ENCODE measurements around the gene PPP1R12C.
A peak's percentile ranks its signal among the peaks of the same experiment; 100 is the strongest.
"Not testable (repeated sequence)": the region's sequence is repeated elsewhere in the genome, so short reads cannot be mapped to it uniquely, and the experiment has no call there.

The PPP1R12C gene

DNA sequence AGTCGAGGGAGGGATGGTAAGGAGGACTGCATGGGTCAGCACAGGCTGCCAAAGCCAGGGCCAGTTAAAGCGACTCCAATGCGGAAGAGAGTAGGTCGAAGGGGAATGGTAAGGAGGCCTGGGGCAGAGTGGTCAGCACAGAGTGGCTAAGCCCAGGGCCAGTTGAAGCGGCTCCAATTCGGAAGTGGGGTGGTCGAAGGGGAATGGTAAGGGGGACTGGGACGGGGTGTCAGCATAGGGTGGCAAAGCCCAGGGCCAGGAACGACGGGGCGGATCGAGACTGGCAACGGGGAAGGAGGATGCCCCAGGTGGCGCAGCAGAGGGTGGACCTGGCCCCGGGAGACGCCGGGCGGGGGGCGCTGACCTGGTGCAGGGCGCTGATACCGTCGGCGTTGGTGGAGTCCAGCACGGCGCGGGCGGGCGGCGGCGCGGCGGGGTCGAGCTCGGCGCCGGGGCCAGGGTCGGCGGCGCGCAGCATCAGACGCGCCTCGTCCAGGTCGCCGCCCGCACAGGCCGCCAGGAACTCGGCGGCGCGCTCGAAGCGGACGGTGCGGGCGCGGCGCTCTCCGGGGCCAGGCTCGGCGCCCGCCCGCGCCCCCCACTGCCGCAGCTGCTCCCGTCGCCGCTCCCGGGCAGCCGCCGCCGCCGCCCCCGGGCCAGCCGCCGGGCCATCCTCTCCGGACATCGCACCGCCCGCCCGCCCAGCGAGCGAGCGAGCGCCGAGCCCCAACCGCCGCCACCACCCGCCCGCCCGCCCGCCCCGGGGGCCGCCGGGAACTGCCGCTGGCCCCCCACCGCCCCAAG lies at the start of gene PPP1R12C:
PPP1R12C (minus strand) TSS at position 779 of the 804 bp plus-strand sequence; CDS start at position 685, 94 bp downstream.
- no peak for DNase-seq (ENCODE audit: low spot score)

DNA sequence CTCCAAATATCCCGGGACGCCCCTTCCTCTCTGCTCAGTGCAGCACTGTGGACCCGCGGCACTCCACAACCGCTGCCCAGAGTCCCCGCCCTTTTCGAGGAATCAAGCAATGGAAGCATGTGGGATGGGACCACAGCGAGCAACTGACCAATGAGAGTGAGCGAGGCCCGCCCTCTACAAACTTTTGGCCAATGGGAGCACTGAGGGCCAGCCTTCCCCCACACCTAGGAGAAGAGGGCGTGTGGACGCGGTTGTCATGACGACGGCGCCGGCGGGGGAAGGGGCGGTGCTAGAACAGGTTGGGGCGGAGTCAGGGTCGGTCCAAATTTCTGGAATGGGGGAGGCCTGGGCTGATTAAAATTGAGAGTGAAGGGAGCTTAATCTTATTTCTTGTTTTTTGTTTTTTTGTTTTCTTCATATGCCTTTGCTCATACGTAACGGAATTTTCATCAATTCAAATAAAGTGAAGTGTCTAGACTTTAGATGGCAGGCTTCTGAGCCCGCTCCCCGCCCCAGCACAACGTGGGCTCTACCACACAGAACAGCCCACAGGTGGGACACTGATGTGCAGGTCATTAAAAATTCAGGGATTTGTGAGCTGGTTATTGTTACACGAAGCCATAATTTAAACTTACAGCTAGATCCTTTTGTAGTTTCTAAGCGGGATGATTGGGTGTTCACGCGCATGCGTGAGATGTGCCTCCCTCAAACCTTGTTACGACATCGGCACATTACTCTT lies 49.3 kb upstream of the PPP1R12C start, which contains the start of gene DNAAF3:
DNAAF3 (minus strand) TSS at position 84 of the 739 bp plus-strand sequence. CDS start 200 bp downstream, outside the sequence.
- DNase-seq (ENCODE audit: low spot score): peak; percentile 98

DNA sequence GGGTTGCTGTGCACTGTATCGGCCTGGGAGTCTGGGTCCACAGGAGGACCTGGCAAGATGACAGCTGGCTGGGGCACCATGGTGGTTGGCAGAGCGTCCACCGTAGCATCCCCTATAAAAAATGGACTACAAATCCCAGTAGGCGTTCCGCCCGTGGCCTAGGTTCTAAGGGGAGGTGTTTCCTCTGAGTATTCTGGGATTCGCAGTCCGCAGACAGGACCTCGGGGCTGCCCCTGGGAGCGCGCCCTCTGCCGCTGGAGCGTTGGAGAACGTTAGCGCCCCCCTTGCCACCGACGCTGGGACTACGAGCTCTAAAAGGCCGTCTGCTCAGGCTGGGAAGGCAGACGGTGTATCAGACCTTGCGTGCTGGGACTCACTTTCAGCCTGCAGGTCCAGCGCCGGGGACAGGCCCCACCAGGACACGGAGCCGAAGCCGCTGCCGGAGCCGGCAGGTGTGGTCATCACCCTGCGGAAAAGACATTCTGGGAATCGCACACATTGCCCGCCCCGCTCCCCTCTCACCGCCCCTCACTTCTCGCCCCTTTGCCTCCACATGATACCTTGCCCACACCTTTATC lies 48.6 kb upstream of the PPP1R12C start:
- DNase-seq (ENCODE audit: low spot score): peak; percentile 83

DNA sequence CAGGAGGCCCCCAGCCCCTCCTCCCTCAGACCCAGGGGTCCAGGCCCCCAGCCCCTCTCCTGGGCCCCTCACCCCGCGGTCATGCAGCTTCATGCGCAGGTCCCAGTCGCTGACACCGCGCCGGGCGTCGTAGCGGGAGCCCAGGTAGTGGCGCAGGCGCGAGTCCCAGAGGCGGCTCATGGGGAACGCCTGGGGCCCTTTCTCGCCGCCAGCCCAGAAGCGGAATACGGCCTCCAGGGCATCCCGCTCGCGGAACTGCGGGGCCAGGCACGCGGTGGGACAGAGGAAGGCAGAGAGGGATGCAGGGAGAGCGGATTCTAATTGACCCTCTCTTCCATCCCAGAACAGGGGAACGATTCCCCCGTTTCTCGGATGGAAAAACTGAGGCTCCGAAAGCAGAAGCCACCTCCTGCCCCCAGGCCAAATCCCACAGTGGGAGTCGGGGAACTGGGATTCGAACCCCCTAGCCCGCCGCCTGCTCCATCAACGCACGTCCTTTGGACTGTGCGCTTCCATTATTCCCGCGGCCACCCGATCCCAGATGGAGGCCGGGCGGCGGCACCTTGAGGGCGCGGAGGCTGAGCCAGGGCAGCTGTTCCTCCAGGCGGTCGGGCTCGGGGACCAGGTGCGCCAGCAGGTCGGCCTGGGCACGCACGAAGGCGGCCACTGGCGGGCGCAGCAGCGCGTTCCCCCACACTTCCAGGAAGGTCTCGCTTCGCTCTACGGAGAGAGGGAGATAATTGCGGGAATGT lies 44.3 kb upstream of the PPP1R12C start:
- DNase-seq (ENCODE audit: low spot score): no peak

DNA sequence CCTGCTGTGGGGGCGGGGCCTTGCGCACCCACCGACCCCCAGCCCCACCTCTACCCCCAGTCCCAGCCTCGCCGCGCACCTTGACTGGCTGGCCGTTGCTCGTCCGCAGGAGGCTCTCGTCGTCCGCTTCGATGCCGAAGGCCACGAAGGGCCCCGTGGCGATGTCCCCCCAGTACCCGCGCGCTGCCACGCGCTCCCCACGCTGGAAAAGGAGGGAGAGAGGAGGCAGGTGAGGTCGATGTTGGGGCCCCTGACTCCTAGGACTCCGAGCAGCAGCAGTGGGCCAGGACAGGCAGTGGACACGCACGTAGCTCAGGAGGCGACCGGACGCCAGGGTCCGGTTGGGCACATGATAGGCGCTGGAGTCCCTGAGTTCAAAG lies 43.5 kb upstream of the PPP1R12C start:
- DNase-seq (ENCODE audit: low spot score): no peak

DNA sequence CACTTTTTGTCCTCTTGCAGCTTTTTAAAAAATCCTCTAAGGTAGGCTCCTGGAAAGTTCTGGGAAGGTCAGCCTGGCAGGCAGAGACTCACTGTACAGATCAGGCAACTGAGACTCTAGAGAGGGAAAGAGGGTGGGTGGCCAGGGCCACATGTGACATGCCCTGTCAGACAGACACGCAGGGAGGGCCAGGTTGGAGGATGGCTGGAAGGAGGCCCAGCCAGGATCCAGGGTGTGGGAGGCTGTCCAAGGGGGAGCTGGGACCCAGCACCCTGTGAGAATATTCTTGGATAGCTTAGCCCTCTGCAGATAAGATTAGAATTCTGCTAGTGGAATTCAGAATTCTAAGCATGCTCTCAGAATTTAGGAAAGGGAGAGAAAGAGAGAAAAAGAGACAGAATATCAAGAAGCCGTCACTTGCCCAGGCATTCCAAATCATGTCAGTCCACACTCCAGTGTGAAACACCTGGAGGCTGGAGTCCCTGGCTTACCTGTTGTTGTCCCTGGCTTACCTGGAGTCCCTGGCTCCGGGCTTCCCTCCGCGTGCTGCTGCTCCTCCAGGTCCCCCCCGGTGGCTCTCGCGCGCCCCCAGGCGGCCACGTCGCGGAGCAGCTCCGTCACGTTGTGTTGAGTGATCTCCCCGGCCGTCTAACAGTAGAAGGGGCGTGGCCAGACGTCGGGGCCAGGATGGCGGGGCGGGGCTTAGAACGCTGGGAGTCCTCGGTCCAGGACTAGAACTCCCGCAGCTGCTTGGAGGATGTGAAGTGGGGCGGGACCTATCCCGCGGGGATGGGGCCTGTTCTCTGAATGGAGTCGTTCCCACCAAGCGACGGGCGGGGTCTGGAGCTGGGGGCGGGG lies 42.9 kb upstream of the PPP1R12C start:
- DNase-seq (ENCODE audit: low spot score): peak; percentile 94

DNA sequence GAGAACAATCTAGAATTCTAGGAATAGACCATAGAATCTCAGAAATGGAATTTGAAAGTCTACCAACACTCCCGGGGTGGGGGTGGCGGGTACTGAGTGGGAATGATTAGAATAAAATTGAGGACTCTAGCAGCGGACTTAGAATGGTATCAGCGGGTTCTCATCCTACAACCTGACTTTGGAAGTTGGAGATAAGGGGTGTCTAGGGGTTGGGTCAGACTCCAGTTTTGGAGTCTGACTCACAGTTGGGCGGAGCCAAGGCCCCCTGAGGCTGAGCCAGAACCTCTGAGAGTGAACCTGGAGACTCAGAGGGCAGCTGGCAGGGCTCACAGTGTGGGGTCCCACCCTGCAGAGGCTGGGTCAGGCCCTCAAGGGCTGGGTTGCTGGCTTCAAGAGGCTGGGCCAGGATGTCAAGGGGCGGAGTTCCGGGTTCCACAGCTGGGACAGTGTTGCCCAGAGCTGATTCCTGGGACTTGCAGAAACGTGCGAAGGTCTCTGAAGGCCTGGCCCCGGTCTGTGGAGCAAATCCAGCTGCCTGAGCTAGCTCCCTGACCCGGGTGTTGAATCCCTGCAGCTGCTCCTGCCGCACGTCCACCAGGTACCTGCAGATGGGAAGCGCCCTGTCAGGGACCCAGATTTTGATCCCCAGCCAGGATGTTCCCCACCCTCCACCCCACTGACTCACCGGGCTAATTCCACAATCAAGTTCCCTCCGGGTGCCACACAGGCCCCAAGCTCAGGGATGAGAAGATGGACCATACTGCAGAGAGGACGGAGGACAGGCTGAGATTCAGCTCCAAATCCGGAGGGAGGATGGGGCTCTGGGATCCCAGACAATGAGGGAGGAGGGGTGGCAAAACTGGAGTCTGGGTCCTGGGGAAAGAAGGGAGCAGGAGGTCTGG lies 41.7 kb upstream of the PPP1R12C start:
- no peak for DNase-seq (ENCODE audit: low spot score)

DNA sequence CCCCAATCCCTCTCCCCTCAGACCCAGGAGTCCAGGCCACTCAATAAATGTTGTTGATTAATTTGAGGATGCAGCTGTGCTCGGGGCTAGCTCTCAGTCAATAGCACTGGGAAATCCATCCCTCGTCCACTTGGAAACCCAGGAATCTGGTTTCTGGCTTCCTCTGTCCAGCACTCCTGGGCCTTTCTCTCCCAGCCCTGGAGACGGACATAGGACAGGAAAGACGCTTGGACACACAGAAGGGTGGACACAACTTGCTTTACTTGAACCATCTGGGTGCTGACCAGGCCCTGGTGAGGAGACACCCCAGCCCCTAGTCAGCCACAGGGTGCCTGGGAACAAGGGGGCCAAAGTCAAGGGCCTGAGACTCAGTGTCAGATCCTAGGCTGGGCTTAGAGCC lies 41.0 kb upstream of the PPP1R12C start:
- DNase-seq (ENCODE audit: low spot score): no peak

DNA sequence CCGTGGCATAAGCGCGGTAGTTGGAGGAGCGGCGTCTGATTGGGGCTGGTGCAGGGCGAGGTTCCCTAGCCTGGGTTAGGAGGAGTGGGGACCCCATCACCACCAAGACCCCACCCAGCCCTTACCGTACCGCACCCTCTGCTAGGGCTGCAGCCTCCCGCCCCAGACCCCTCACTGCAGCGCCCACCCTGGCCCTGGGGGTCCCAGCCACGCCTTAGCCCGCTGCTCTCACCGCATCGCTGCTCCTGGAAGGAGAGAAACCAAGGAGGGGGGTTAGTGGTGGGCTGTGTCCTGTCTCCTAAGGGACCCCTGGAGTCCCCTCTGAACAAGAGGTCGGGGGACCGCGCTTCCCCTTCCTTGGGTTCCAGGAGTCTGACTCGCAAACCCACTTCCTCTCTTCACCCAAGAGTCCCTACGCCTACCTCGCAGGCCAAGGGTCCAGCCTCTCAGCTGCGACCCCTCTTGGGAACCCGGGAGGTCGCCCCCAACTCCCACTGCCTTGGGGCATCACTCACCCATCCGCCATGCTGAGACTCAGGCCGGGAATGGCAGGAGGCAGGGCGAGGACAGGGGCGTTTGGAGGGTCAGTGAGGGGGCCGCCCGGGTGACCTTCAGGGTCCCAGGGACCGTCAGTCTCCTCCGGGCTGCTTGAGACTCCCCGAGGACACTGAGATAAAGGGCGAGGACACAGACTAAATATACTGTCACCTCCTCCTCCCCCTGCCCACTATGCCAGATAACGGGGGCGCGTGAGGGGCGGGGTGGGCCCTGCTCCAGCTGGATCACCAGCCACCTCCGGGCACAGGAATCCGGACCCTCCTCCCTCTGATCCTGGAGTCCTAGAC lies 39.8 kb upstream of the PPP1R12C start, which contains the start of gene TNNI3:
TNNI3 (minus strand) TSS at position 669 of the 845 bp plus-strand sequence; CDS start at position 526, 143 bp downstream.
- DNase-seq (ENCODE audit: low spot score): no peak

DNA sequence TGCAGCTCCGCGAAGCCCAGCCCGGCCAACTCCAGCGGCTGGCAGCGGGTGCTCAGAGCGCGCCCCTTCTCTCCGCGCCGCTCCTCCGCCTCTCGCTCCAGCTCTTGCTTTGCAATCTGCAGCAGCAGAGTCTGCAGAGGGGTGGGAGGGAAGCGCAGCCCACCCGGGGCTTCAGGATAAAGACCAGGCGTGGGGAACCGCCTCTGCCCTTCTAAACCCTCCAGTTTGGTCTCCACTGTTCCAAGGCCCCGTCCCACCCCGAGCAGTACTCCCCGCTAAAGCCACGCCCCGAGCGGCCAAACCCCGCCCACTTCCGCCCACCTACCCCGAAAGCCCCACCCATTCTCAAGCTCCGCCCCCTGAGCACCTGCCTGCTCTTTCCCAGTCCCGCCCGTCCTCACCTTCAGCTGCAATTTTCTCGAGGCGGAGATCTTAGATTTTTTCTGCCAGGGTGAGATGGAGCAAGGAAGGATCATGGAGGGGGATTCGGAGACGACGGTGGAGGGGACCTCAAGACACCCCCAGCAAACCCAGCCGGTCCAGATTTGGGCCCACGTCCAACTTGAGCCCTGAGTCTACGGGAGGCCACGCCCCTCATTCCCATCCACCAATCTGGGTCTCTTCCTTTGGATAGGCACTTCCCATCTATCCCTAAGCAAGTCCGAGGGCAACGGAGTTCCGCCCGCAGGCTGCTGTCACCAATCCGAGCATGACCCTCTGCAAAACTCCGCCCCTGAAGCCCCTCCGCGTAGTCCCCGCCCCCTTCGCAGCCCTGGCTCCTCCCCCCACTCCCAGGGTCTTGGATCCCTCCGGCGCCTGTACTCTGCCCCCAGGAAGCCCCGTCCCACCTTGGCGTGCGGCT lies 39.0 kb upstream of the PPP1R12C start:
- peak; percentile 91 for DNase-seq (ENCODE audit: low spot score)

DNA sequence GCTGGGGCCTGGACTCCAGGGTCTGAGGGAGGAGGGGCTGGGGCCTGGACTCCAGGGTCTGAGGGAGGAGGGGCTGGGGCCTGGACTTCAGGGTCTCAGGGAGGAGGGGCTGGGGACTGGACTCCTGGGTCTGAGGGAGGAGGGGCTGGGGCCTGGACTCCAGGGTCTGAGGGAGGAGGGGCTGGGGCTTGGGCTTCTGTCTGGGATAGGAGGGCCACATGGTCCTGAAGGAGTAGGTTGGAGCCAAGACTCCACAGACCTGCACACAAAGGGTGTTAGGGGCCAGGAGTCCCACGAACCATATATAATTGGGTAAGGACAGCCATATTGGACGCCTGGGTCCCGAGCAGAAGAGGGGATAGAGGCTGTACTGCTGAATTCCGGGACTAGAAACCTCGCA lies 38.3 kb upstream of the PPP1R12C start:
- DNase-seq (ENCODE audit: low spot score): not testable (repeated sequence)

DNA sequence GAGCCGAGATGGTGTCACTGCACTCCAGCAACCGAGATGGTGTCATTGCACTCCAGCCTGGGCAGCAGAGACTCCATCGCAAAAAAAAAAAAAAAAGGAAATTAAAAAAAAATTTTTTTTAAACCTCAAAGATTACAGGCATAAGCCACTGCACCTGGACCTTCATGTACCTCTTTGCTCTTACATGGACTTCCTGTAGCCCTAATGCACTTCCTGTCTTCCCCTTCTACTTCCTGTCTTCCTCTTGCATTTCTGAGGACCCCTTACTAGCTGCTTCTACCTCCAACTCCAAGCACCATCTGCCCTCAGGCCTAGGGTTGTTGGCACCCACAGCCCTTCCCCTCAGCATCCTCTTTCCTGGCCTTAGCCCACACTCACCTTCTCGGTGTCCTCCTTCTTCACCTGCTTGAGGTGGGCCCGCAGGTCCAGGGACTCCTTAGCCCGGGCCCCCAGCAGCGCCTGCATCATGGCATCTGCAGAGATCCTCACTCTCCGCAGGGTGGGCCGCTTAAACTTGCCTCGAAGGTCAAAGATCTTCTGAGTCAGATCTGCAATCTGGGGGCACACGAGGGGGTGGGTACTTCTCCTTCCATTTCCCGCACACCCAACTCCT lies 36.3 kb upstream of the PPP1R12C start:
- no peak for DNase-seq (ENCODE audit: low spot score)

DNA sequence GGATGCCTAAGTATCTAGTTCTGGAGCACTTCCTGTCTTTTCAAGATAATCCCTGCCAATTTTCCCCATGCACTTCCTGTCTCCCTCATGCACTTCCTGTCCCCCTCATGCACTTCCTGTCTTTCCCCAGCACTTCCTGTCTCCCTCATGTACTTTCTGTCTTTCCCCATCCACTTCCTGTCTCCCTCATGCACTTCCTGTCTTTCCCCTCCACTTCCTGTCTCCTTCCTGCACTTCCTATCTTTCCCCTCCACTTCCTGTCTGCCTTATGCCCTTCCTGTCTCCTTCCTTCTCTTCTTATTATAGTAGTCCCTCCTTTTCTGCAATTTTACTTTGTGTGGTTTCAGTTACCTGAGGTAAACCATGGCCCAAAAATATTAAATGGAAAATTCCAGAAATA lies 34.6 kb upstream of the PPP1R12C start:
- DNase-seq (ENCODE audit: low spot score): no peak

DNA sequence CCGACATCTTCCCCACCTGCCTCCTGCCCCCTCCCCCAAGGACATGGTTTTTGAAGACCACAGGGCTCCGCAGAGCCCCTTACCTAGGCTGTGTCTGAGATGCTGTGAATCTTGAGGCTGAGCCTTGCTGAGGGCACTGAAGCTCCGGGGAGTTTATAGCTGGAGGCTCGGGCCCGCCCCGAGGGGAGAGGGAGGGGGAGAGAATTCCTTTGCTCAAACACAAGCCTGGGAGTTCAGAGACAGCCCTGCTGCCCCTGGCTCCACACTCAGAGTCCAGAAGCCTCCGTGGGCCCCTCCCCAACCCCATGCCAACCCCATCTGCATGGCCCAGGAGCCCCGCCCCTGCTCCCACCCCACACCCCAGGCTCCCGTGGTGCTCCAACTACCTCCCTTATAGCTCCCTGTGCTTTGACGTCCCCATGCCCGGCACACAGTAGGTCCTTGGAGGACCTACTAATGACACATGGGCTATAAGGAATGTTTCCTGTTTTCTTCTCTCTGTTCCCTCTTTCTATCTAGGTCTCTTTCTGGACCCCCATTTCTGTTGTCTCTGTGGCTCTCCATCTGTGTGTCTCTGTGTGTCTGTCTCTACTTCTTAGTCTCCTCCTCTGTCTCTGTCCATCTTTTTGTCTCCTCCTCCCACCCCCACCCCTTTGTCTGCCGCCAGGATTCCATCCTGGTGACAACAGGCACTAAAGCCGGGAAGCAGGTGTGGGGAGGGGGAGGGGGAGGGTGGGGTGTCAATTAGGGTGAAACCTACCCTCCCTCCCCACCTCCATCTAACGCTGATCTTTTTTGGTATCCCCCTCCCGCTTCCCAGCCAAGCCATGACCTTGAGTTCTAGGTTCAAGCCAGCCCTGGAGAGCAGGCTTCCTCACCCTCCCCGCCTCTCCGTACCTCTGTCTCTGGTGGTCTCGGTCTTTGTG lies 31.9 kb upstream of the PPP1R12C start, which contains the start of gene TNNT1:
TNNT1 (minus strand) TSS at position 129 of the 926 bp plus-strand sequence. CDS start 2,049 bp downstream, outside the sequence.
- no peak for DNase-seq (ENCODE audit: low spot score)

DNA sequence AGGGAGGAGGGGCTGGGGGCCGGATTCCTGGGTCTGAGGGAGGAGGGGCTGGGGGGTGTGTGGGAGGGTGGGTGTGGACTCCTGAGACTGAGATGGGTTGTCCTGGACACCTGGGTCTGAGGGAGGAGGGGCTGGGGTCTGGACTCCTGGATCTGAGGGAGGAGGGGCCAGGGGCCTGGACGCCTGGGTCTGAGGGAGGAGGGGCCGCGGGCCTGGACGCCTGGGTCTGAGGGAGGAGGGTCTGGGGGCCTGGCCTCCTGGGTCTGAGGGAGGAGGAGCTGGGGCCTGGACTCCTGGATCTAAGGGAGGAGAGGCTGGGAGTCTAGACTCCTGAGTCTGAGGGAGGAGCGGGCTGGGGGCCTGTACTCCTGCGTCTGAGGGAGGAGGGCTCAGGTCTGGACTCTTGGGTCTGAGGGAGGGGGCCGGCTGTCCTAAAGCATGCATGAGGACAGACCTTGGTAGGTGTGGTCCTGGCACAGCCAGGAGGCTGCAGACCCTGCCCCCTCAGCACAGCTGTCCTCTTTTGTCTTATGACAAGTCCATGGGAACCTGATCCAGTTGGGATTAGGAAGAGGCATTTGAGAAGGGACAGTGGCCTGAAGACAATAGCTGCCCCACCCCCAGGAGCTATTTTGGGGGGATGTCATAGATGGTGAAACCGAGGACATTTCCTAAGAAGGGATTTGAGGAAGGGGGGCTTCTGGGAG lies 30.3 kb upstream of the PPP1R12C start:
- no peak for DNase-seq (ENCODE audit: low spot score)

Data from D341Med (cell line).